HCT116 (cell line): ENCODE data around the gene SCAF1. TPM values are rescaled to one million over a fixed set of nuclear protein-coding genes. Genes with fewer than 3 reads are reported as not detected.

Experiments used
- ATAC-seq: fragments of 200-7000 bp; cut with Tn5 transposase; 2 replicates; pipeline ENCODE4 v1.9.1; 2020; ENCODE audit warnings: mild to moderate bottlenecking, moderate library complexity
- BruUV-seq: library from RNA; stranded (reverse); fragments of 400-500 nt; replicated peaks from 2 replicates; lab custom pipeline; 2021; lab: Mats Ljungman, UMichigan
- CTCF ChIA-PET: fragments of 300-600 bp; sonication (Branson Sonifier 250); formaldehyde crosslinking; loops from one replicate; lab custom pipeline; 2021; ENCODE audit warnings: antibody characterized with exemption; lab: Charles Lee
- POLR2A ChIA-PET: fragments of 300-600, 350-600 bp; sonication (Branson Sonifier 250); formaldehyde crosslinking; loops from one replicate; lab custom pipeline; 2021; ENCODE audit warnings: antibody characterized with exemption; lab: Charles Lee
- RAD21 ChIA-PET, 2 experiments: fragments of 300-600 bp; sonication (Branson Sonifier 250); formaldehyde crosslinking; loops; one replicate each; lab custom pipeline; 2023; ENCODE audit warnings: low total read pairs in 2 of 2; ENCODE audit not compliant: uncharacterized antibody in 2 of 2, unreplicated experiment in 2 of 2, low non-redundant PET in 1 of 2; lab: Charles Lee
- DNase-seq: peaks from one replicate; pipeline ENCODE4 v3.0.0-alpha.2; 2010; ENCODE audit warnings: low read depth, low spot score
- H2AFZ ChIP-seq: fragments of 200-600 bp; shearing (Covaris generic), sonication (generic); 2 replicates; pipeline ENCODE4 v1.6.1; 2017; ENCODE audit warnings: low read depth, mixed run types, mixed read lengths, antibody characterized with exemption, low read length; ENCODE audit not compliant: poor library complexity, severe bottlenecking
- H3K27ac ChIP-seq: 2 replicates; pipeline ENCODE4 v1.5.1; 2012; ENCODE audit warnings: low read depth, low read length
- H3K27me3 ChIP-seq: fragments of 200-600 bp; sonication (generic); 2 replicates; pipeline ENCODE4 v1.6.1; 2016; ENCODE audit warnings: mixed run types, low read length, mixed read lengths; ENCODE audit not compliant: insufficient read depth
- H3K36me3 ChIP-seq, 2 experiments: fragments of 200-500 bp in 1 of 2; fragments of 200-600 bp in 1 of 2; sonication (Bioruptor generic) in 1 of 2; sonication (generic) in 1 of 2; 2 replicates each; pipeline versions ENCODE4 v1.5.1 to v1.6.1; 2014 to 2016; ENCODE audit warnings: low read length in 2 of 2, inconsistent platforms in 1 of 2, mixed read lengths in 1 of 2, mixed run types in 1 of 2; ENCODE audit not compliant: insufficient read depth in 2 of 2, control insufficient read depth in 1 of 2
- H3K4me1 ChIP-seq, 2 experiments: fragments of 200-600 bp in 1 of 2; sonication (generic) in 1 of 2; 2 replicates each; pipeline versions ENCODE4 v1.5.1 to v1.6.1; 2012 to 2017; ENCODE audit warnings: low read length in 2 of 2, inconsistent platforms in 1 of 2, mild to moderate bottlenecking in 1 of 2, mixed read lengths in 1 of 2, mixed run types in 1 of 2, moderate library complexity in 1 of 2; ENCODE audit not compliant: insufficient read depth in 2 of 2, control insufficient read depth in 1 of 2
- H3K4me2 ChIP-seq: fragments of 200-600 bp; sonication (generic); 2 replicates; pipeline ENCODE4 v1.6.1; 2017; ENCODE audit warnings: mixed run types, low read length, mixed read lengths
- H3K4me3 ChIP-seq, 2 experiments: fragments of 200-600 bp in 1 of 2; sonication (generic) in 1 of 2; replicated peaks in 1 of 2; 2 replicates each; pipeline ENCODE4 v1.5.1; 2011 to 2016; ENCODE audit warnings: low read length in 2 of 2, control low read depth in 1 of 2, low read depth in 1 of 2, mild to moderate bottlenecking in 1 of 2, mixed read lengths in 1 of 2, mixed run types in 1 of 2
- H3K79me2 ChIP-seq: fragments of 200-600 bp; sonication (generic); 2 replicates; pipeline ENCODE4 v1.6.1; 2017; ENCODE audit warnings: mild to moderate bottlenecking, mixed run types, low read length, moderate library complexity, mixed read lengths; ENCODE audit not compliant: insufficient read depth
- H3K9ac ChIP-seq: fragments of 200-600 bp; sonication (generic); 2 replicates; pipeline ENCODE4 v1.6.1; 2016; ENCODE audit warnings: low read length, mixed read lengths
- H3K9me2 ChIP-seq: fragments of 200-600 bp; sonication (generic), shearing (Covaris generic); 2 replicates; pipeline ENCODE4 v1.6.1; 2017; ENCODE audit warnings: mixed run types, mild to moderate bottlenecking, moderate library complexity; ENCODE audit not compliant: insufficient read depth
- H3K9me3 ChIP-seq, 2 experiments: fragments of 200-500 bp in 1 of 2; fragments of 200-600 bp in 1 of 2; sonication (Bioruptor generic) in 1 of 2; sonication (generic) in 1 of 2; 2 replicates each; pipeline ENCODE4 v1.6.1; 2014 to 2017; ENCODE audit warnings: low read length in 2 of 2, mixed read lengths in 2 of 2, inconsistent platforms in 1 of 2, low read depth in 1 of 2, mild to moderate bottlenecking in 1 of 2, mixed run types in 1 of 2, moderate library complexity in 1 of 2; ENCODE audit not compliant: control insufficient read depth in 1 of 2, insufficient read depth in 1 of 2
- H4K20me1 ChIP-seq: fragments of 200-600 bp; sonication (generic), shearing (Covaris generic); 2 replicates; pipeline ENCODE4 v1.6.1; 2017; ENCODE audit warnings: mixed run types, mild to moderate bottlenecking, moderate library complexity; ENCODE audit not compliant: insufficient read depth
- CBX3 ChIP-seq: IDR thresholded peaks from 2 replicates; pipeline ENCODE4 v1.6.1; 2012; ENCODE audit warnings: low read depth
- CTCF ChIP-seq, 3 experiments: fragments of 200-600 bp in 1 of 3; sonication (generic) in 1 of 3; IDR thresholded peaks in 2 of 3; conservative IDR thresholded peaks in 1 of 3; 2 replicates each; pipeline ENCODE4 v1.5.1; 2012 to 2017; ENCODE audit warnings: low read depth in 2 of 3, low read length in 2 of 3, antibody characterized with exemption in 1 of 3, borderline replicate concordance in 1 of 3, control low read depth in 1 of 3, mild to moderate bottlenecking in 1 of 3, mixed read lengths in 1 of 3, mixed run types in 1 of 3, moderate library complexity in 1 of 3; ENCODE audit not compliant: insufficient read depth in 1 of 3
- EZH2phosphoT487 ChIP-seq: fragments of 200-600 bp; IDR thresholded peaks from 2 replicates; pipeline ENCODE4 v1.6.1; 2018; ENCODE audit warnings: antibody characterized with exemption, borderline replicate concordance
- JUND ChIP-seq: IDR thresholded peaks from 2 replicates; pipeline ENCODE4 v1.6.1; 2012
- MAX ChIP-seq: IDR thresholded peaks from 2 replicates; pipeline ENCODE4 v1.6.1; 2012
- POLR2A ChIP-seq: IDR thresholded peaks from 2 replicates; pipeline ENCODE4 v1.7.0; 2011; ENCODE audit warnings: borderline replicate concordance; ENCODE audit not compliant: insufficient read depth, insufficient read length; ENCODE audit errors: extremely low read depth
- RAD21 ChIP-seq: IDR thresholded peaks from 2 replicates; pipeline ENCODE4 v1.6.1; 2012; ENCODE audit warnings: low read depth, mild to moderate bottlenecking
- ZBTB33 ChIP-seq: IDR thresholded peaks from 2 replicates; pipeline ENCODE4 v1.6.1; 2011; ENCODE audit warnings: mild to moderate bottlenecking, low read length, moderate library complexity; ENCODE audit not compliant: insufficient replicate concordance; ENCODE audit errors: extremely low read depth
- intact Hi-C: fragments of 100-400 bp; cut with micrococcal nuclease; formaldehyde crosslinking; loops from 2 replicates; pipeline ENCODE4 v1.10.0; 2022
- total RNA-seq: library from RNA; stranded (reverse); gene quantifications from one replicate; pipeline ENCODE4 v1.2.1, GENCODE V29; 2021; ENCODE audit not compliant: unreplicated experiment

Gene SCAF1
- total RNA-seq, 1 experiment from 2014 or later: 96.8 TPM

GRCh38 chr19:49658139-49658517 is 16.1 kb downstream of the SCAF1 start (continued):
- TF ChIP-seq CTCF (IDR thresholded peaks at IDR 0.05 in 2 of 3, conservative IDR thresholded peaks at IDR 0.05 in 1 of 3; ENCODE audit: borderline replicate concordance in 1 of 3, insufficient read depth in 1 of 3, low read depth in 2 of 3, low read length in 2 of 3): no peak
- TF ChIP-seq CBX3: no peak
- no peak for TF ChIP-seq JUND
- TF ChIP-seq POLR2A: no peak
- no peak for TF ChIP-seq EZH2phosphoT487
- TF ChIP-seq RAD21: no peak

- H3K27me3 ChIP-seq: no peaks in the 10 kb centered on the region
- H3K36me3 ChIP-seq: peaks cover 21 to 69% of the 10 kb centered on the region in 2 experiments; a peak in 3 of 4 replicates
- H3K79me2 ChIP-seq: peaks cover 13% of the 10 kb centered on the region; the same call in 1 of the 2 replicates
- BruUV-seq: no TSS peak
- RAD21 ChIA-PET: no interaction called here
- no peak overlapping the region for H2AFZ ChIP-seq
- no peak for TF ChIP-seq MAX
- TF ChIP-seq ZBTB33: no peak
- DNase-seq (no peak), ATAC-seq (no peak)
- no peak overlapping the region for H3K4me3 ChIP-seq
- H3K4me1 ChIP-seq: peaks cover 0 to 7% of the 10 kb centered on the region in 2 experiments; a peak in 3 of 4 replicates
- no peaks in the 10 kb centered on the region for H3K9me3 ChIP-seq
- H4K20me1 ChIP-seq: no peaks in the 10 kb centered on the region
- H3K9ac ChIP-seq: no peak overlapping the region
- no peaks in the 10 kb centered on the region for H3K9me2 ChIP-seq
- POLR2A ChIA-PET: interaction anchor here (0.9 to 2.8 kb wide), 2 partner anchors 9 to 19 kb away, joined by 3 to 8 read pairs; partner anchors contain the start of gene RRAS
- CTCF ChIA-PET: no interaction called here
- H3K27ac ChIP-seq: no peak overlapping the region
- no peak overlapping the region for H3K4me2 ChIP-seq
- intact Hi-C loops: no loop called here
Observed at GRCh38 chr19:49658566-49659442, 16.8 kb downstream of the SCAF1 start.
